WTC11 (cell line): ENCODE measurements around the gene GTF2H4.

Source experiments
- ATF1 ChIP-seq: sonication (generic); formaldehyde crosslinking; IDR thresholded peaks from 2 replicates; pipeline ENCODE4 v1.8.1; 2023; ENCODE audit warnings: mild to moderate bottlenecking, moderate library complexity, missing genetic modification reagents
- HMGXB4 ChIP-seq: sonication (generic); formaldehyde crosslinking; IDR thresholded peaks from 2 replicates; pipeline ENCODE4 v1.8.1; 2023; ENCODE audit warnings: mild to moderate bottlenecking, moderate library complexity, missing genetic modification reagents
- IRF2 ChIP-seq: sonication (generic); formaldehyde crosslinking; IDR thresholded peaks from 2 replicates; pipeline ENCODE4 v1.8.0; 2022; ENCODE audit warnings: low read depth, missing genetic modification reagents, borderline replicate concordance
- JUN ChIP-seq: sonication (generic); formaldehyde crosslinking; IDR thresholded peaks from 2 replicates; pipeline ENCODE4 v1.8.0; 2023; ENCODE audit warnings: mild to moderate bottlenecking, missing genetic modification reagents
- NR2C2 ChIP-seq: sonication (generic); formaldehyde crosslinking; IDR thresholded peaks from 2 replicates; pipeline ENCODE4 v1.8.0; 2022; ENCODE audit warnings: mild to moderate bottlenecking, missing genetic modification reagents
- SOX15 ChIP-seq: fragments of 250-450 bp; sonication (Bioruptor Pico); IDR thresholded peaks from 2 replicates; pipeline ENCODE4 v1.9.0; 2021; ENCODE audit warnings: mild to moderate bottlenecking
- SP1 ChIP-seq: sonication (generic); formaldehyde crosslinking; conservative IDR thresholded peaks from 2 replicates; pipeline ENCODE4 v1.8.1; 2022; ENCODE audit warnings: missing genetic modification reagents
- TCF7 ChIP-seq: sonication (generic); formaldehyde crosslinking; IDR thresholded peaks from 2 replicates; pipeline ENCODE4 v1.8.0; 2022; ENCODE audit warnings: mild to moderate bottlenecking, low read depth, missing genetic modification reagents, moderate library complexity
- TEAD4 ChIP-seq: sonication (generic); formaldehyde crosslinking; IDR thresholded peaks from 2 replicates; pipeline ENCODE4 v1.8.0; 2022; ENCODE audit warnings: mild to moderate bottlenecking, missing genetic modification reagents
- TP53 ChIP-seq: sonication (generic); formaldehyde crosslinking; IDR thresholded peaks from 2 replicates; pipeline ENCODE4 v1.8.1; 2023; ENCODE audit warnings: mild to moderate bottlenecking, missing genetic modification reagents
- TF ChIP-seq, protein P1 (sequence below): fragments of 200-600 bp; IDR thresholded peaks from 2 replicates; pipeline ENCODE4 v1.8.0; 2022; ENCODE audit warnings: antibody characterized with exemption
- TF ChIP-seq, protein P2 (sequence below): sonication (generic); formaldehyde crosslinking; IDR thresholded peaks from 2 replicates; pipeline ENCODE4 v1.8.1; 2023; ENCODE audit warnings: mild to moderate bottlenecking, missing genetic modification reagents, moderate library complexity
- TF ChIP-seq, protein P3 (sequence below): sonication (generic); formaldehyde crosslinking; IDR thresholded peaks from 2 replicates; pipeline ENCODE4 v1.8.1; 2022; ENCODE audit warnings: low read depth, missing genetic modification reagents, borderline replicate concordance

DNA sequence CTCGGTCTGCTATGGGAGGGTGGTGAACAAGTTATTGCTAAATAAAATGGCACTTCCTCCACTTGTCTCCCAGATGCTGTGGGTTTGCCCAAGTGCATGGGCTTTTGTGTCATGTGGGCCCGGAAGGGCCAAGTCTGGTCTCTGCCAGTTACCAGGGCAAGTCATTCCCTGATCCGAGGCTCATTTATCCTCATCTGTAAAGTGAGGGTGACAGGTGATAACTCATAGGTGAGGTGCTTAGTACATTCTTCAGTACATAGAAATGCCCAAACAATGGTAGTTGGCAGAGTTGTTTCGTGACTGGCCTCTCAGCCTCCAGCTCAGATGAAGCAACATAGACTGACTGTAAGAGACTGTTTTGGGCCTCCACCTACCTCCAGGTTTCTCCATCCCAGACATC, 30.7 kb downstream of the GTF2H4 start:
- TF ChIP-seq, protein P1, sequence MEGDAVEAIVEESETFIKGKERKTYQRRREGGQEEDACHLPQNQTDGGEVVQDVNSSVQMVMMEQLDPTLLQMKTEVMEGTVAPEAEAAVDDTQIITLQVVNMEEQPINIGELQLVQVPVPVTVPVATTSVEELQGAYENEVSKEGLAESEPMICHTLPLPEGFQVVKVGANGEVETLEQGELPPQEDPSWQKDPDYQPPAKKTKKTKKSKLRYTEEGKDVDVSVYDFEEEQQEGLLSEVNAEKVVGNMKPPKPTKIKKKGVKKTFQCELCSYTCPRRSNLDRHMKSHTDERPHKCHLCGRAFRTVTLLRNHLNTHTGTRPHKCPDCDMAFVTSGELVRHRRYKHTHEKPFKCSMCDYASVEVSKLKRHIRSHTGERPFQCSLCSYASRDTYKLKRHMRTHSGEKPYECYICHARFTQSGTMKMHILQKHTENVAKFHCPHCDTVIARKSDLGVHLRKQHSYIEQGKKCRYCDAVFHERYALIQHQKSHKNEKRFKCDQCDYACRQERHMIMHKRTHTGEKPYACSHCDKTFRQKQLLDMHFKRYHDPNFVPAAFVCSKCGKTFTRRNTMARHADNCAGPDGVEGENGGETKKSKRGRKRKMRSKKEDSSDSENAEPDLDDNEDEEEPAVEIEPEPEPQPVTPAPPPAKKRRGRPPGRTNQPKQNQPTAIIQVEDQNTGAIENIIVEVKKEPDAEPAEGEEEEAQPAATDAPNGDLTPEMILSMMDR = no peak
- TF ChIP-seq, protein P2, sequence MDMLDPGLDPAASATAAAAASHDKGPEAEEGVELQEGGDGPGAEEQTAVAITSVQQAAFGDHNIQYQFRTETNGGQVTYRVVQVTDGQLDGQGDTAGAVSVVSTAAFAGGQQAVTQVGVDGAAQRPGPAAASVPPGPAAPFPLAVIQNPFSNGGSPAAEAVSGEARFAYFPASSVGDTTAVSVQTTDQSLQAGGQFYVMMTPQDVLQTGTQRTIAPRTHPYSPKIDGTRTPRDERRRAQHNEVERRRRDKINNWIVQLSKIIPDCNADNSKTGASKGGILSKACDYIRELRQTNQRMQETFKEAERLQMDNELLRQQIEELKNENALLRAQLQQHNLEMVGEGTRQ (CRISPR knock-in tag) = no peak
- no peak for TF ChIP-seq SP1 (CRISPR knock-in tag)
- TF ChIP-seq SOX15 (CRISPR knock-in tag) = no peak
- TF ChIP-seq IRF2 = no peak
- TF ChIP-seq TEAD4 (CRISPR knock-in tag) = no peak
- TF ChIP-seq, protein P3, sequence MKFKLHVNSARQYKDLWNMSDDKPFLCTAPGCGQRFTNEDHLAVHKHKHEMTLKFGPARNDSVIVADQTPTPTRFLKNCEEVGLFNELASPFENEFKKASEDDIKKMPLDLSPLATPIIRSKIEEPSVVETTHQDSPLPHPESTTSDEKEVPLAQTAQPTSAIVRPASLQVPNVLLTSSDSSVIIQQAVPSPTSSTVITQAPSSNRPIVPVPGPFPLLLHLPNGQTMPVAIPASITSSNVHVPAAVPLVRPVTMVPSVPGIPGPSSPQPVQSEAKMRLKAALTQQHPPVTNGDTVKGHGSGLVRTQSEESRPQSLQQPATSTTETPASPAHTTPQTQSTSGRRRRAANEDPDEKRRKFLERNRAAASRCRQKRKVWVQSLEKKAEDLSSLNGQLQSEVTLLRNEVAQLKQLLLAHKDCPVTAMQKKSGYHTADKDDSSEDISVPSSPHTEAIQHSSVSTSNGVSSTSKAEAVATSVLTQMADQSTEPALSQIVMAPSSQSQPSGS (CRISPR knock-in tag) = no peak
- TF ChIP-seq TP53 = no peak
- no peak for TF ChIP-seq ATF1
- TF ChIP-seq JUN (CRISPR knock-in tag) = no peak
- no peak for TF ChIP-seq NR2C2 (CRISPR knock-in tag)
- TF ChIP-seq HMGXB4 (CRISPR knock-in tag) = no peak
- TF ChIP-seq TCF7 = no peak
